IPS DF 19.7 (cell line): ENCODE data around the gene CEP72.

Experiments used
- DNase-seq: peaks from one replicate; pipeline ENCODE4 v3.0.0-alpha.2; 2013; ENCODE audit warnings: low read depth, low spot score

The CEP72 gene

DNA sequence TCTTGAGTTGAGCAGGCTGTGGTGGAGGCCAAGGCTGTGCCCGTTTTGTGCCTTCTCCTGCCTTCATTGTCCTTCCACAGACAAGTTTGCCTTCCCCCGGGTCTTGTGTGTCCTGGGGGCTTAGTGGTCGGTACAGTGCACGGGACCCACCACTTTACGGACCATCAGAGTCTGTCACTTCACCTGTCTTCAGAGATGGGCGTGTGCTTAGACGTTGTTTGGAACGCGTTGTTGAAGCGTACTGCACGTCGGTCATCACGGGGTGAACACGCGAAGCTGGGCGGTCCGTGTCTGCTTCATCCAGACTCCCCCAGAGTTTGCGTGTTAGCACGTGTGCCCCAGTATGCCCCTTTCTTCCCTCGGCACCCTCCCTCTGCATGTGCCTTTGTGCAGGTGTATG, 24.8 kb downstream of the CEP72 start:
- no peak for DNase-seq

DNA sequence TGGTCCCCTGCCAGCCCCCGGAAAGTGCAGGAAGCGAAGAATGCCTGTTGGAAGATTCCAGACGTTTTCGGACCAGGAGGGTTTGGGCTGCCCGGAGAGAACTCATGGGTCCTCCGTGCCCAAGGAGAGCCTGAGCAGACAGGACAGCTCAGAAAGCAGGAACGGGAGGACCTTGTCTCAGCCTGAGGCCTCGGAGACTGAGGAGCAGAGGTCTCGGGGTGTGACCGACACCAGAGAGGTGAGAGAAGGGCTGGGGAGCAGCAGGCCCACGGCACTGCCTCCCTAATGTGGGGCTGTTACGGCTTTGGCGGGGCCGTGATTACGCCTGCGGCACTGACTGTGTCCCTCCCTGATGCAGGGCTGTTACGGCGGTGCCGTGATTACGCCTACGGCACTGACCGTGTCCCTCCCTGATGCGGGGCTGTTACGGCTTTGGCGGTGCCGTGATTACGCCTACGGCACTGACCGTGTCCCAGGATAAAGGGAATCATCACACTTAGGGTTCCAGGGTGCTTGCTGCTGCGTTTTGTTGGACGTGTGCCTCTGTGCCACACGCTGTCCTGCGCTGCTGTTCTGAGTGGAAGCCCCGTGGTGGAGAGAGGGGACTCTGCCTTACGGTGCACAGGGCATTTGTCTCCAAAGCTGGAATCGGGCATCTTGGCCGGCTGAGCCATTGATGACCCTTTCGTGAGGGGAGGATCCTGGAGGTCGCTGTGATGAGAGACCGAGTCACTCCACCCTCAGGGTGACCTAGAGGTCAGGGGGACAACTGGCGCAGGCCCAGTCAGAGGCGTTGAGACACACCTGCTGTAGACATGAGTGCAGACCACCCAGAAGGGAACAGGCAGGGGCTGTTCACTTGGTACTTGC, 25.7 kb downstream of the CEP72 start:
- no peak for DNase-seq

DNA sequence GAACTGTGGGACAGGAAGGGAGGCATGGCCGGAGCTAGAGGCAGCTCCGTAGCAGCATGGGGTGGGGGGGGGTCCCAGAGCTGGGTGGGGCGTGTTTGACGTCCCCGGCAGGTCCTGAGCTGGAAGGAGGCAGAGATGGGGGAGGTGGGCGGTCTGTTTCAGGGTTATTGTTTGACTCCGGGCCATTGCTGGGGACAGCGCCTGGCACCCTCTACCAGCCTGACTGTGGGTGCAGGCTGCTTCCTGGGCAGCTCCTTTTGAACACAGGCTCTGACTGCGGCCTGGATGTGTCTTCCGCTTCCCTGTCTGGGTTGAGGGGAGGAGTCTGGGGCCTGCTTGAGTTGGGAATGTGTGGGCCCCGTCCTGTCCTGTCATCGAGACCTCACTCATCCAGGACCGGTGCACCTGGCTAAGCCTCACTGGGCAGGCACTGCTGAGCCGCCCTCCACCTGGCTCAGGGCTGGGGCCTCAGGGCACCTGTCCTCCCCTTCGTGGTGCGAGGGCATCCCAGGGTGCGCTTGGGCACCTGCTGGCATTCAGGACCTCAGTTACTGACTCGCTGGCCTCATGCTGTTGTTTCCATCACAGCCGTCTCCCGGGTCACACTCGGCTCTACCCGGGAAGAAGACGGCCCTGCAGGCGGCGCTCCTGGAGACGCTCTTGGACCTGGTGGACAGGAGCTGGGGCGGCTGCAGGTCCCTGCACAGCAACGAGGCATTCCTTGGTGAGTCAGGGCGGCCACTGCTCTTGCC, 26.5 kb downstream of the CEP72 start:
- DNase-seq: no peak

DNA sequence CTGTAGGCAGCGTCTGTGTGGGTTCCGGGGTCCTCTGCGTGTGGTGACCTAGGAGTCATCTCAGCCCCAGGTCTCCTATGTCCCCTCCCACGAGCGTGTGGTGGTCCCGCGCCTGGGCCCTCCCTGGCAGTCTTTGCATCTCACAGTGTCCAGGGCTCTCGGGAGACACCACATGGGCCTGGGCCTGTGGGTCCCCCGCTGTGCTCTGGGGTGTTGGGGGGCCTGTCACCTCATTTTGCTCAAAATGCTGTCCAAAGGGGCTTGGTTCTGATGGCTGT, 27.1 kb downstream of the CEP72 start:
- no peak for DNase-seq

DNA sequence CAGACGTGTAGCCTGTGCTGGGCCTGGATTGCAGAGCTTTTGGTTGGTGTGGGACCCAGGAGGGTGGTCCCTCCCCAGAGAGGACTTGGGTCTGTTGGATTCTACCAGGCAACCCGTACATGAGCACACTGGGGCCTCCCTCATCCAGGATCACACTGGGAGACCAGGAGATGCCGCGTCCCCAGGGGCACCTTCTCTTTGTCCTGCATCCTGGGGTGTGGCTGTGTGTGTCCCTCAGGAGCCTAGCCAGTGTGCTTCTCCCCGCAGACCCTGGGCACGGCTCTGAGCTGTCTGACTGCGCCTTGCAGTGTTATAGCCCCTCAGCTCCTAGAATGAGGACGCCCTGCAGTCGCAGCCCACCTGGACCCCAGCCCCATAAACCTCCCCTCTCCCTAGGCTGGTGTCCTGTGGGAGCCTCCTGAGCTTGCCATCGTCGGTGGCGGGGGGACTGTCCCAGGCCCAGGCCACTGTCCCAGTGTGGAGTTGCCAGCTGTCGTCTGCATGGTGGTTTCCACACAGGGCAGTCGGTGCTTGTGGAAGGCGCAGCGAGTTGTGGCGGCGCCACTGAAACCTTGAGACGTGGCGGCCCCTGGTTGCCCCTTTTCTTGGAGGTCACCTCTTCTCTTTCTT, 27.6 kb downstream of the CEP72 start:
- DNase-seq: no peak

DNA sequence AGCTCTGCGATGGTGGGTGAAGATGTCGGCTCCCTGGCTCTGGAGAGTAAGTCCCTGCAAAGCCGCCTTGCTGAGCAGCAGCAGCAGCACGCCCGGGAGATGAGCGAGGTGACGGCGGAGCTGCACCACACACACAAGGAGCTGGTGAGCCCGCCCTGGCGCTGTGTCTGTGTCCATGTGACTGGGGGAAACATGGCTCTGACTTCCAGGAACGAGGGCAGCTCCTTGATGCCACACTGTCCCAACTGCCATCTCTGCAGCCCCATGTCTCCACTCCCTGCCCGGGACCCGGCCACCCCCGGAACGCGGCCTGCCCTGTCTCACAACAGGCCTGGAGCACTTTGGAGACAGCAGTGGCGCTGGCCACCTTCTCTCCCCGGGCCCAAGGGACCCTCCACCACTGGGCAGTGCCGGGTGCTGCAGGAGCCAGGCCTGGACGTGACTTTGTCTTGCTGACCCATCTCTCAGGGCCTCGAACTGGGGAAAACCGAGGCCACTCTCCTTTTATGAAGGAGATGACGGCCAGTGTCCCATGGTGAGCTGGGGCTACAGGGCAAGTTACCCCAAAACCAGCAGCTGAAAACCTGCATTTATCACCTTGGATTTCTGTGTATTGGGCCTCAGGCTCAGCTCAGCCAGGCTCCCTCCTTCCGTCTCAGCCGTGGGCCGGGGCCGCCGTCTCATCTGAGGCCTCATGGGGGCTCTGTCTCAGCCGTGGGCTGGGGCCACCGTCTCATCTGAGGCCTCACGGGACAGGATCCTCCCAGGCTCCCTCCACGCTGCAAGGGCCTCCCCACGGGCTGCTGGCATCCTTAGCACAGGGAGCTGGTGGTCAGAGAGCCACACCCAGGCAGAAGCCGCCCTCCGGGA, 28.6 kb downstream of the CEP72 start:
- no peak for DNase-seq

DNA sequence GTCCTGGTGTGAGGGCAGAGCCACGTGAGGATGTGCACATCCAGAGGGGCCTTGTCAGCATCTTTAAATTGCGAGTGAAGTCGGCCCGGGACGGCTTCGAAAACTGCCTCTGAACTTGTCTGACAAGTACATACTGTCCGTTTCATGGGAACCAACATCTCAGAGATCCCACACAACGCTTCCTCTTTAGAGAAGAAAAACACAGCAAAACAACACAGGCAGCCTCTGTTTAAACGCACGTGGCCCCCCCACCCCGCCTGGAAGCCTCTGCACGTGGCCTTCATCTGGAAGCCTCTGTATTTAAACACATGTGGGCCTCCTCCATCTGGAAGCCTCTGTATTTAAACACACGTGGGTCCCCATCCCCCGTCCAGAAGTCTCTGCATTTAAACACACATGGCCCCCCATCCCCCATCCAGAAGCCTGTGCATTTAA, 29.2 kb downstream of the CEP72 start:
- DNase-seq: no peak

DNA sequence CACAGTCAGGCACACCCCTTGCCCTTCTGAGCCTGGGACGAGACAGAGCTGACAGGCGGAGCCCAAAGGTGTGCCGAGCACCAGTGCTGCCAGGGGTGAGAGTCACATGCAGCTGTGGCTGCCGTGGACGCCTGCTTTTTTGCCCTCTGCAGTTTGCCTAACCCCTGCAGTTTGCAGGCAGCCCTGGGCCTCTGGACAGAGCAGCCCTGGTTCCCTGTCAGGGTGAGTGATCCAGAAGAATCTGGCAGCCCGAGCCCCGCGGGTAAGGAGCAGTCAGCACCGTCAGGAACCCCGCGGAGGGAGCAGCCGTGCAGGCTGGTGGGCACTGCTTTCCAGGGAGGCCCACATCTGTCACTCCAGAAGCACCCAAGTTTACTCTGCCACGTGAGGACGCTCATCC, 30.3 kb downstream of the CEP72 start:
- DNase-seq: no peak

DNA sequence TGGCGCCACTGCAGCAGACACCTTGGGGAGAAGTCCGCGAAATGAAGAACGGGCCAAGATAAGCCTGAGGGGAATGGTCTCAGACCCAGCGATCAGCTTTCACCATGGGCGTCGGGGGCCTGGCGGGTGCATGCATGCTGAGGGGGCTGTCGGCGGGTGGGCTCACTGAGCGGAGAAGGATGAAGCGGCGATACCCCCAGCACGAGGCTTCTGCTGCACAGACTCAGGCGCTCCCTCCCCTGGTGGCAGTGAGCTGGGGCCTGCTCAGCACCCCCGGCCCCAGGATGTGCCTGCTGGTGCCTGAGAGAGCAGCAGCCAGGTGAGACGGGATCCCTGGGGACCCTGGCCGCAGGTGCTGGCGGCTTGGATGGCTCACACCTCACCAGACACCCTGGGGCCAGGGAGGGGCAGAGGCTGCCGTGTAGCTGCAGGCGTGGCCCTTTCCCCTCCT, 31.2 kb downstream of the CEP72 start:
- no peak for DNase-seq

DNA sequence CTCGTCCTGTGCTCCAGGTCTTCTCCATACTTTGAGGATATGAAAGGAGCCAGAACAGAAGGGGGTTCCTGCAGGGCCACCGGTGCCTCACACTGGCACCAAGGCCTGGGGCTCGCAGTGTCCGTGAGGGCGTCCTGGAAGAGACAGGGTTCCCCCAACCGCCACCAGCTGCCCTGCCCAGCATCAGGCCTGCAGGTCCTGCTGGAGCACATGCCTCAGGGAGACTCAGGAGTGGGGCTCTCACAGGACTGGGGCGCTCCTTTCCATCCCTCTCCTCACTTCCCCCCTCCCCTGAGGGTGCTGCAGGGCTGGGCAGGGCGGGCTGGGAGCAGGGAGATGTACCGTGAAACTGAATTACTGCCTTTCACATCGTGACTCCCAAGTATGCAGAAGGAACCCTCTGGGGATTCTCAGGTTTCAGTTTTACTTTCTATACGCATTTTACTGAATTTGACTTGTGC, 31.7 kb downstream of the CEP72 start:
- no peak for DNase-seq

DNA sequence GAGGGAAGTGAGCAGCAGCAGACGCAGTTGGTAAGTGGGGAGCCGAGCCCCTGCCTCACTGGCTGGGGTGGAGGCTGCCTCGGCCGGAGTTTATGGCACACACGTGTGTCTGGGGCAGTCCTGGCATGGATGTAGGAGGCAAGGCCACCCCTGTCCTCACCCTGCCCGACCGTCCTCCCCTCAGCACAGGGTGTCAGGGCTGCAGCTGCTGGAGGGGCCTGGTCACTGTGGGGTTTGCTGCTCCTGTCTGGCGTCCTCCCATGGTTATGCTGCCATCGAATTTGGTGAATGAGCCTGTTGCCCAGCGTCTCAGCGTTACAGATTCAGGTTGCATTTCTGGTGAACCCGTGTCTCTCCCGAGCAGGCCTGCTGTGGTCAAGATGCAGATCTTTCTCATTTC, 32.4 kb downstream of the CEP72 start:
- no peak for DNase-seq

DNA sequence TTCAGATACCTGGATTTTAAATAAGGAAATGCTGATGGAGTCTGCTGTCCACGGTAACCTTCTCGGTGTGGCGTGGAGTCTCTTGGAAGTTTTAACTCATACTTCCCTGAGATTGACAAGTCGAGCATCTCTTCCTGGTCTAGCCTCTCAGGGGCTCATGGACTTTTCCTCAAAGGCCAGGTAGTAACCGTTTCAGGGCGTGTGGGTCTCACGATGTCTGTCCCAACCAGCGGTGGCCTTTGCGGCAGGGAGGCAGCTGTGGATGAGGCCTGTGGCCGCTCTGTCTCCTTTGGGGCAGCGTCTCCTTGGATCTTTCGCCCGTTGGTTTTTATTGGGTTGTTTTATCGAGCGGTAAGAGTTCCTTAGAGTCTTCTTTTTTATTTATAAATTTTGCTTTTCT, 32.8 kb downstream of the CEP72 start:
- no peak for DNase-seq

DNA sequence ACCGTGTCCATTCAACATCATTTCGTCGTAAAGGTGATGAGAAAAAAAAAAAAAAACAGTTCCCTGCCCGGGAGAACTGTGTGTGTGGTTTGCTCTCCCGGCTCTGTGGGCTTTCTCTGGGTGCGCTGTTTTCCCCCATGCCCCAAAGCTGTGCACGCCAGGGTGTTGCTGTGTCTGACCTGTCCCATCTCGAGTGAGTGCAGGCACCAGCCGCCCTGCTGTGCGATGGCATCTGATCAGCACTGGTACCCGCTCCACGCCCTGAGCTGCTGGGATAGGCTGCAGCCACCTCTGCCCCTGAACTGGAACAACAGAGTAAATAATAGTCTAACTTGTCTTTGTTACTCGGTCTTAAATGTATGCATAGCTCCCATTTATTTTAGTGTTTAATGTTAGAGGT, 33.3 kb downstream of the CEP72 start:
- no peak for DNase-seq

DNA sequence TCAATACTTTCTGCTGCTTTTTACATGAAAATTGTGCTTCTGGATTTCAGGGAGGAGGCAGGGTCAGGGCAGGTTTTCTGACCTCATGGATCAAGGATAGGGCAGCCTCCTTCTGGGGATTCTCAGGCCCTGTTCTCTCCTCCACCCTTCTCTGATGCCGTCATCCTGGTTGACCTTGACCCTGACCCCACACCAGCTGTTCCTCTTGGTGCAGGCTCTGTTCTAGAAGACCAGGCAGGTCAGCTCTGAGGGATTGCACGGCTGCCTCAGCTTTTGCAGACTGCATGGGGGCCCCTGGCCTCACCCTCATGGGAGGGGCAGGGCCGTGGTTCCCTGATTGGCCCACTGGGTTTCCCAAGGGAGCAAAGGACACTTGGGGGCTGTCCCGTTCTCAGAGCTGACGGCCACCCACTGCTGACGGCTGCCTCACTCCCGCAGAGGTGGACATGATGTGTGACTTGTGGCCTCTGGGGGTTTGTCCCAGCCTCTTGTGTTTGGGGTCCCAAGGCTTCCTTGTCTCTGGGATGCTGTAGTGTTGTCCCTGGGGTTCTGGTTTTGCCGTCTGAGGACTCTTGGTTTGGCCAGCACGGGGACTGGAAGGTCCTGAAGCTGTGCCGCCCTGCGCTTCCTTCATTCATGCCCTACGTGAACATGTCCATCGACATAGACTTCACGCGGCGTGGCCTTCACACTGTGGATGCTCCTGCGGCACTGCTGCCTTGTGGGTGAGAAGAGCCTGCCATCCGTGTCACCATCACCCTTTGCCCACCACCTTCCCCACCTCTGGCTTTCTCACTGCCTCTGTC, 34.5 kb downstream of the CEP72 start:
- no peak for DNase-seq

DNA sequence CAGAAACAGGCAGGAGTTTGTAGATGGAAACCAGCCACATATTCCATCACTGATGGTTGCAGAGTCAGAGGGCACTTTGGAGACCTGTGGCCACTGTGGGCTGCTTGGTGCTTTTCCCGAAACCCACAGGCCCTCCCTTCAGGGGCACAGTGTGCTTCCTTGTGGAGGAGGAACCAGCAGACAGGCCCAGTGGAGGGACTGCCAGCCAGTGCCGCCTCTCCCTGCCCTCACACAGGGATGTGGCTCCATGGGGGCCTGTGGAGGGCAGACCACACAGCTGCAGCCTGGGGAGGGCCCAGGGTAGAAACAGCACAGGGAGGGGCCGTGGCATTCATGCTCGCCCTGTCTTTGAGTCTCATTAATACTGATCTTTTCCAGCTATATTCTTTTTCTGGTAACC, 35.2 kb downstream of the CEP72 start:
- DNase-seq: no peak

DNA sequence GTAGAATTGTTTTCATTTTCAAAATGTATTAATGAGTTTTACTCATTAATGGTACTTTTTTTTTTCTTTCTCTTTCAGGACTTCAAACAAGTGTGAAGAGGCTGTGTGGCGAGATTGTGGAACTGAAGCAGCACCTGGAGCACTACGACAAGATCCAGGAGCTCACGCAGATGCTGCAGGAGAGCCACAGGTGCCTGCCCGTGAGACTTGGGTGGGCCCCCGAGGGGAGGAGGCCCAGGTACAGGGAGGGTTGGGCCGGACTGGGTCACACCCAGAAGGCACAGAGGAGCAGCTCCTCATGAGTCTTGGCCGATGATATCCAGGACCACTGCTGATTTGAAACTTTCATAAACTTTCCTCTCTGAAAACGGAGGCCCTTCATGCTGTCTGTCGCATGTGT, 35.6 kb downstream of the CEP72 start:
- DNase-seq: no peak

DNA sequence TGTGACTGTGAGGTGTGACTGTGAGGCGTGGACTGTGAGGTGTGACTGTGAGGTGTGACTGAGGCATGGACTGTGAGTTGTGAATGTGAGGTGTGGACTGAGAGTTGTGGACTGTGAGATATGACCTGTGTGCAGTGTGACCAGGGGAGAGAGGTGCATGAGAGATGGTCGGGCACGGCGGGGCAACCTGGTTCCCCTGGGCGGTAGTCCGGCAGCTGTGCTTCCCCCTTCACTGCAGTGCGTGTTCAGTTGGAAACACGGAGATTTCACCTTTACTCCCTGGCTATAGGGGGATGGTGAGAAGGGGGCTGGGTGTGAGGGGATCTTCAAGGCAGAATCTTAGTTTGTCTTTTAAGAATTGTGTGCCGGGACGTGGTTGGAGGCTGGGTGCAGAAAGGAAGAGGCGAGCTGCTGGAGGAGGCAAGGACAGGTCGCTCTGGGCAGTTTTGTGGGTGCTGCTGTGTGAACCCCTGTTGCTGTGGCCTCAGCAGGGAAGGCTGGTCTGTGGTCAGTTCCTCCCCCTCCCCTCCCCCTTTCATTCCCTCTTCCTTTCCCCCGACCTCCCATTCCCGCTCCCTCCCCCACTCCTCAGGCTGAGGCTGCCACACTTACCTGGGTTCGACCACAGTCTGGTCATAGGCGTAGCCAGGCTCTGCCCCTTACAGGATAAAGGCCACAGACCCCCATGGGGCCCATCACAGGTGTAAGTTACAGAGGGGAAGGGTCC, 39.3 kb downstream of the CEP72 start:
- DNase-seq: no peak

DNA sequence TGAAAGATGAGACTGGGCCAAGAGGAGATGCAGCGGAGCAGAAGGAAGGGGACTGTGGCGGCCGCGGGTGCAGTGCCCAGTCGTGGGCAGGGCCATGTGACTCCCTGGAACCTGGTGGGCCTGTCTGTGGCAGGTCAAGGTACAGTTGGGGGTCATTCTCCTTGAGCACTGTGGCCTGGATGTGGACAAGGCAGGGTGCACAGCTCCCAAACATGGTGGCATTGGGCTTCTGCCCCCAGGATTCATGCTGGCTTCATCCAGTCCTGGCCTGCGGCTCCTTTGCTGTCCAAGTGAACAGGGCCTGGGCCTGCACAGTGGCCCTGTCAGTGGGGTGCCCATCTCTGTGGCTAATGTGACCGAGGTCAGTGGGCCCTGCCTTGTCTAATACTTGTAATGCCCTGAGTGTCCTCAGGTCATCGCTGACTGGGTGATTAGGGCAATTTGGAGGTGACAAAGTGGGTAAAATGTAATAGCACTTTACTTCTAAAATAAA, 39.9 kb downstream of the CEP72 start:
- DNase-seq: no peak

DNA sequence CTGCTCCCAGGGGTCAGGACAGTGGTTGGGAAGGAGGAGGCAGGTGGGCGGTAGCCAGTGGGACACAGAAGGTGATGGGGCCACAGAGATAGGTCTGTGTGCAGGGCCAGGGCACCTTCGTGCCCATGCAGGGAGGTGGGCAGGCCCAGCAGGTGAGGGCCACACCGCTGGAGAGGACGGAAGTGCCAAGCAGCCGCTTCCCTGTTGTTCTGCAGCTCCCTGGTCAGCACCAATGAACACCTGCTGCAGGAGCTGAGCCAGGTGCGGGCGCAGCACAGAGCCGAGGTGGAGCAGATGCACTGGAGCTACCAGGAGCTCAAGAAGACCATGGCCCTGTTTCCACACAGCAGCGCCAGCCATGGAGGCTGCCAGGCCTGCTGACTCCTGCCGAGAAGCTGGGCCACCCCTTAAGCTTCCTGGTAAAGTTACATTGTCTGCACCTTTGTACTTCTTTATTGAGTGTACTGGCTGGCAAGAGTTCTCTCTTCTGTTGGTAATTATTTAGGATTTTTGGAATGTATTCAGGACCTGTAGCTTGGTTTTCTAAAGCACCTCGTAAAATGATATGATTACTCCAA, 40.7 kb downstream of the CEP72 start:
- no peak for DNase-seq
